ENCODE measurements around the gene SEL1L.
"Not testable (repeated sequence)": the region's sequence is repeated elsewhere in the genome, so short reads cannot be mapped to it uniquely, and the experiment has no call there.

SEL1L gene

DNA sequence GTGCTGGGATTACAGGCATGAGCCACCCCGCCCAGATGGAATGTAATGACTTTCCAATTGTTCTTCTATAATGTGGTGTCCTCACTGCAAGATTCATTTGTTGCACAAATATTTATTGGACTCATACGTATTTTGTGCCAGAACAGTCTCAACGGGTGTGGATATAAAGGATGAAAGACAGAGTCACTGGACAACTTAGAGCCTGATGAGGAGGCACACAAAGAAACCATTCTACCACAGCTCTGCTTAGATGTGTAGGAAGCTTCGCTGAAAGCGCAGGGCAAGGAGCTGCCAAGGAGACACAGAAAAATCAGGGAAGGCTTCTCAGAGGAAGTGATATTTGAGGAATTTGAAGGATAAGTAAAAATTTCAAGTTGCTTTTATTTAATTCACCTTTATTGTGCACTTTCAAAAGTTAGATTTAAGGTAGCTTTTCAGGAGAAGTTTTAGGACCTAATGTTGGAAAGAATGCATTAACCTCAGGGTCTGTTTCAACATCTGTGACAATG is 92.0 kb downstream of the SEL1L start:
- no peak for DNase-seq

DNA sequence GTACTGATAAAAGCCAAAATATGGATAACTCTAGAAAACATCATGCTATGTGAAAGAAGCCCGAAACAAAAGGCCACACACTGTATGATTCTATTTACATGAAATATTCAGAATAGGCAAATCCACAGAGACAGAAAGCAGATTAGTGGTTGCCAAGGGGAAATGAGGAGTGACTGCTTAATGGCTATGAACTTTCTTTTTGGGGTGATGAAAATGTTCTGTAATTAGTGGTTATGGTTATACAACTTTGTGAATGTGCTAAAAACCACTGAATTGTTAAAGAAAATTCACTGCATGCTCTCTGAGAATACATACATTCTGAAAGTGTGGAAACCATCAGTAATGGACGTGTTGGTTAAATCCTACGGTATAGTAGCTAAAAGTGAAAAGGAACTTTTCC is 93.6 kb downstream of the SEL1L start:
- no peak for DNase-seq

DNA sequence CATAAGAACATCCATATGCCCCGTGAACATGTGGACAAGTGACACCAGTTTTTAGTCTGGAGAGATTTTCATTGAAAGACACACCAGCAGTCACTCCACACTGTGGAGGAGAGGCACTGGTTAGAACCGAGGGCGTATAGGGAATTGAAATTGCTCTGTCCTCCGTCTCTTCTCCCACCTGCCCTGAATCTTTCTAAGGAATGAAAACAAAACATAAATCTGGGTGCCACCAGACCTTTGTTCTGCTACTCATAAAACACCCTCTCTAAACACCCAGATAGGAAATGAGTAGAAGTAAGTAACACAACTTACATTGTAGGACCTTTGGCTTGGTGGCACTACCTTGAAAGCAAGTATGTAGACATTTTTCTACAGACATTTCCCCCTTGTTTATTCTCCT is 96.4 kb downstream of the SEL1L start:
- DNase-seq, result no peak

DNA sequence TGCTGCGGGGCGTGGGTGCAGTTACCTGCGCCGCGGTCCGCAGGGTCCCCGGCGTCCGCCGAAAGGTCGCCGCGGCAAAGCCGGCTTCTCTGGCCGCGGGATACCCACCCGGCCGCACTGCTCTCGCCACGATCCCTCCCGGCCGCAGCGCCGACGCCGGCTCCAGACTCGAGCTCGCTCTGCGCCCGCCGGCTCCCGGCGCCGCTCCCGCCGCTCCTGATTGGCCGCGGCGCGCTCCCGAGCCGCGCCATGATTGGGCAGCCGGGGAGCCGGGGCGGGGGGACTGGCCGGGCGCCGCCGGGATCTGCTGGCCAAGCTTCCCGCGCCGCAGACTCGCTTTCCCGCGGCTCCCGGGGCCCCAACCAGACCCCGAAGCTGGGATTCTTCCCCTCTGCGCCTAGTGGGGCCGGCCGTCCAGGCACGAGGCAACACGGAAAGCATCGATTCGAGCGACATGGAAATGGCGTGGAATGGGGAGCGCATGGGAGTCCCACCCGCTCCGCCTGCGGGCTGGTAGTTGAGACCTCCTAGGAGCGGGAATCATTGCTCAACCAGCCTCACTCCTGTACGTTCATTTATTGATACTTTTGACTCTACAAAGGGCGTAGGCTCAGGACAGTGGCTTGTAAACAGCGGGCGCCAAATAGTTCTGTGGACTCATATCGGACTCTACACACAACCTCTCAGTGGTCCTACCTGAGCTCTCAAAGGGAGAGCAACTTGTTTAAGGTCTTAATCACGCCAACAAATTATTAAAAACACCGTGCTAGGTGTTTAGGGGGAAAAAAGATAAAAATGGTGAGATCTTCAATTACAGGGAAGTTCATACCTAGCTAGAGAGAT is 97.1 kb downstream of the SEL1L start:
- DNase-seq, result peak; percentile 26

DNA sequence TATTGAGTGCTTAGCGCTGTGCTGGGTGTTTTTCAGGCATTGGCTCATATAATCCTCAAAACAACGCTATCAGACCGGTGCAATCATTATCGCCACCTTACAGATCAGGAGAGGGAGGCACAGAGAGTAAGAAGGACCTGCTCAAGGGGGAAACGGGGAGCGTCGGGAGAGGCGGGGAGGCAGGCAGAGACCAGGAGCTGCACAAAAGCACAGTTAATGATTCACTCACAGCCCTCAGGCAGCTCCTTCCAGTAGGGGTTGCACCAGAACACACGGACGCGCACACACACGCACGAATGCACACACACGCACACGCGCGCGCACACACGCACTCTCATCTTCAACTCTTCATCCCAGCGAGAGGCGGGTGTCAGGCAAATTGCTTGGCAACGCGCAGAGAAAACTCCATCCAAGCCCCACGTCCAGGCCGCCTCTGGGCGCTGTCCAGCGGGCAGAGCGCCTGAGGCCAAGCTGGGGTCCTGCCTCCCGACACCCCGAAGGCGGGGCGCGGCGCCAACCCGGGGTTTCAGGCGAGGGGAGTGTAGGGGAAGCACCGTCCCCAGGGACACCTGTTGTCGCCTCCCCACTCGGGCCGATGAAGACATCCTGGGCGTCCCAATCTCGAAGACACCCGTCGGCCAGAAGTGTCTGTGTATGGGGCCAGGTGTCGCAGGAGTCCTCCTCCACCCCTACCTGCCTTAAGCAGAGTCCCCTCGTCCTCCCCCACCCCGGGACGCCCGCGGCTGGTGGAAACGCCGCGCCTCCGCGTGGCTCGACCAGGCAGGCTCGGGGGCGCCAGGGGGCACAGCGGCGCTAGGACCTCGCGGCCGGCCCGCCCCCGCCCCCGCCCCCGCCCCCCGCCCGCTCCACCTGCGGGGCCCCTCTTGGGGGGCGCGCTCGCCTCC is 98.0 kb downstream of the SEL1L start:
- peak; percentile 10 for DNase-seq

DNA sequence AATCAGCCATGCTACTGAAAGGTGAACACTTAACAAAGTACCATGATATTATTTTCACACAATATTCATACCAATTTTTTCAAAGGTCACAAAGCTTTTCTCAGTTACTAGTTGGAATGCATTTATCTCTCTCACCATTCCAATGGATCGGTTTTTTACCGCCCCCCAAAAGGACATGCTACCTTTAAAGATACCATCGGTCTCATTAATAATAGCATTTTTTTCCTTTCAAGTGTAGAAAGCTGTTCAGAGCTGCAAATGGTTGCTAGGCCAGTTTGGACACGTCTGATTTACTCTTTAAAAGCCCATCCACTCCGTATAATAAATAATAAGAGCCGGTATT is 98.6 kb downstream of the SEL1L start:
- DNase-seq, result no peak

DNA sequence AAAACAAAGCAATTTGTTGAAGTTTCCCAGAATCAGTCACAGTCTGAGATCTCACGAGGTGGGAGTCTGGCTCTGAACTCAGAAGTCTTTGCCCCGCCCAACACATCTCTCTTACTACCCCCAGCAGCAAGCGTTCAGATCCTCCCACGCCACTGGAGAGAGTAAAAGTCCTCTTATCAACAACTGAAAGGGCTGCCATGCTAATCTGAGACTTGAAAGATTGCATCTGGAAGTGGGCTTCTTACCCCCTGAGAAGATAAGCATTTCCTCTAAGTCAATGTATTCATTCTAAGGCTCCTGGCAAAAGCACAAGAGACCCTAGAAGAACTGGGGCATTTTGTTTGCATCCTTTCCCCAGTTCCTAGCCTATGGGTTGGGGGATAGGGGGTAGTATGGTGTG is 99.4 kb downstream of the SEL1L start:
- DNase-seq, result no peak

DNA sequence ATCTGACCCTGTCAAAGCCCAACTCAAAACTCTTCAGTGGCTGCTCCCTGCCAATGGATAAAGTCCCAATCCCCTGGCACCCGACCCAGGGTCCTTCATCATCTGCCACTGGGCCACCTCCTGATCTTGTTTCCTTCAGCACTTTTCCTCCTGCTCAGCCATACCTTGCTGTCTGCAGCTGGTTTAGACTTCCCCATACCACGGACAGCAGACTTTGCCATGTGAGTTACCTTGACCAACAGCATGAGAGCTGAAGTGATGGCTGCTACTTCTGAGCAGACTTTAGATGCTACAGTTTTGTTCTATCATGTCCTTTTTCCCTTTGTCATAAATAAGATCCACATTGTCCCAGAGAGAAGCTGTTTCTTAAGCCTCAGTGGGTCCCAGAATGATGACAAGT is 100.3 kb downstream of the SEL1L start:
- no peak for DNase-seq

DNA sequence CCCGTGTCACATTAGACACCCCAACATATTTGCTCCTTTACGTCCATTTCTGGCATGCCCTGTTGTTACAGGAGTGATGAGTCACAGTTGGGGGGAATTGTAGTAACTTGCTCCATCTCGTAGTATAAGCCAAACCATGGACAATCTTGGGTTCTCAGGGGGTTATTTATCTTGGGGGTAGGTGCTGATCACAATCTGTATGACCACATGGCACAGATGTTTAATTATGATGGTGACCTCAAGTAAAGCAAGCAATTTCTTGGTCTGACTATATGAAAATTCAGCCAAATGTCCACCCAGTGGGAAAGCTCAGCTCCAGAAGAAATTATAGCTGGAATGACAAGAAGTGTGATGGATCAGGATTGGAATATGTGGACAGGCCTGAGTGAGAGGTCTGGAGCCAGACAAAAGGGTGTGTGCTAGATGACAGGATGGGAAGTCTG is 101.4 kb downstream of the SEL1L start:
- no peak for DNase-seq

DNA sequence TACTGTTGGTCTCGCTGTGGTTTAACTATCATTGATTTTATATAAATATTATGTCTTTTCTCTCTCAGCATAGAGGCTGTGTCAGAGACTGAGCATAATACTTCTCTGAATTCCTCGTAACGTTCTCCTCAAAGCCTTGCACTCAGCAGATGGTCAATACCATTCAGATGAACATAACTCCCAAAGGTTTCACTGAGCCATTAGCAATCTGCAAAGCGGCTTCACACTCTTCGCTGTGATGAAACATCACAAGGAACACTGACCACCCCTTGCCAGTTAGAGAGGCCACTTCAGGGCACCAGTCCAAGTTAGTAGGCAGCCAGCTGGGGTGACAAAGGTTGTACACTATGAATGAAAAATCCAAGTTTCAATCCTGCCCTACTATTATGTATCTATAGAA is 103.4 kb downstream of the SEL1L start:
- no peak for DNase-seq

DNA sequence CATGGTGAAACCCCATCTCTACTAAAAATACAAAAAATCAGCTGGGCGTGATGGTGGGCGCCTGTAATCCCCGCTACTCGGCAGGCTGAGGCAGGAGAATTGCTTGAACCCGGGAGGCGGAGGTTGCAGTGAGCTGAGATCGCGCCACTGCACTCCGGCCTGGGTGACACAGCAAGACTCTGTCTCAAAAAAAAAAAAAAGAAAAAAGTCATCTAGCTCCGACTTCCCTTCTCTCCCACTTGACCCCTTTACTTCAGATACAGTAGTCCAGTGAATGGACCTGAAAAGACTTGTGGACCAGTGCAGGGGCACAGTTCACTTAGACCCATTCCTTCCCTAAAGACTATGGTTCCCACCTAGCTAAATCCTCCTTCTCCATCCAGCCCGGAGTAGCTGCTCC is 103.9 kb downstream of the SEL1L start:
- DNase-seq, result not testable (repeated sequence)

DNA sequence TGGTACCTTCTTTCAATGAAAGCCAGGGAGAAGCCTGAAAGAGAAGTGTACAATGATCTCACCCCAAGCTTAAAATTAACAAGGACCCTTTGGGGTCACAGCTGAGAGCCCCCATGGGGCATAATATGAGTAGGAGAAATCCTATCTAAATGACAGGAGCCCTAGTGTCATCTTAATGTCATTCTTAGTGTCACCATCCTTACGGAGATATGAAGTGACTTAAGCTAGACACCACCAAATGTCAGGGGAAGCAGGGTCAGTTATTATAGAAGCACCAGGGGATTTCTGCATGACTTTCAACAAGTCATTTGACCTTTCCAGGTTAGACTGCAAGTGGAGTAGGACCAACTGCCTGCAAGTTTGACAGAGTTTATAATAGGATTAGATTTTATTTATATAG is 104.6 kb downstream of the SEL1L start:
- no peak for DNase-seq

DNA sequence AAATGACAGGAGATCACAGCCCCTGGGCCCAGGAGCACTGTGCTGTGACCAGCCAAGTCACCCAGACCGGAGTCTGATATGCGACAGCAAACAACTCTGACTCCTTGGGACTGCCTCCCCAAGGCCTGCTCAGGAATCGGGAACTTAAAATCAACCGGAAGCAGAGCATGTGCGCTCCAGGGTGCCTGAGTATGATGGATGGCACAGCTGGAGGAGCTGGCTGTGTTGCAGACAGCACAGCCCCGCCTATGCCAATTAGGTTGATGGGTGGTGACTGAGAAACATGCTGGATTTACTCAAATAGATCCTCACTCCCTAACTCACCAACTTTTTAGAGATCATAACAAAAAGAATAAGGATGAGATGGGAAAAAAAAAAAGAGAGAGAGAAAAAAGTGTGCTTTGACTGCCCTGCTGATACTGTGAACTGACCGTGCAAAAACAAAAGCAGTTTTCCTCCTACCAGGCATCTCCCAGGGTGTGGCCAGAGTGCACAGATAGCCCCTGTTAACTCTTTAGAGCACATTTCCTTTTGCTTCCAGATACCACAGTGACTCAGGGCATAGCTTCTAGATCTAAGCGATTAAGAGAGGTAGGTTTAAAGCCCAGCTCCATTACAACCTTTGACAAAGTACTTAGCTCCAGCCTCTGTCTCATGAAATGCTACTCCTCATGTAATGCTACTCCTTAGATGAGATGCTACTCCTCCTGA is 106.2 kb downstream of the SEL1L start:
- DNase-seq, result no peak

DNA sequence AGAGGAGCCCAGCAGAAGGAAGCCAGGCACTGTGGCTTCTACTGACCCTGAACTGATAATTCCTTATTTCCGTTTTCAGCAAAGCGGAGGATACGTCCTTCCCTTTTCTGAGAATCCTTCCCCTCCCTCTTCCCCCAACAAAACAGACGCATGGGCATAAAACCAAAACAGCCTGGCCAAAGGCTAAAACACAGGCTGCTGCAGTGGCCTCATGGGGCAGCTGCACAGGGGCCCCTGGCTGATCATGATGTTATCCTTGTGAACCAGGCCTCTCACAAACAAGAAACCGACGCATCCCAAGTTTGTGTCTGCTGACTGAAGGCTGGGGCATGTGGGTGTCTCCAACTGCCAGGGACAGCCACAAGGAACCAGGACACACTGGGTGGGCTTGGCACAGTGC is 110.1 kb downstream of the SEL1L start:
- DNase-seq, result no peak

Data from CD4-positive, alpha-beta T cell treated with Interleukin-12 subunit alpha and Interleukin-12 subunit beta, for 1 hour (primary cell).